MG63 (cell line): ENCODE measurements around the gene BIVM. TPM values are rescaled to one million over a fixed set of nuclear protein-coding genes. Genes with fewer than 3 reads are reported as not detected.
"Not testable (repeated sequence)": the region's sequence is repeated elsewhere in the genome, so short reads cannot be mapped to it uniquely, and the experiment has no call there.

Source experiments
- DNase-seq: peaks from one replicate; pipeline ENCODE4 v3.0.0-alpha.2; 2020
- H3K27me3 ChIP-seq: fragments of 250-450 bp; sonication (Bioruptor Pico); 2 replicates; pipeline ENCODE4 v1.5.1; 2020; ENCODE audit warnings: mild to moderate bottlenecking, moderate library complexity
- H3K36me3 ChIP-seq: fragments of 250-450 bp; sonication (Bioruptor Pico); 2 replicates; pipeline ENCODE4 v1.5.1; 2020; ENCODE audit warnings: mild to moderate bottlenecking, moderate library complexity
- H3K4me3 ChIP-seq: fragments of 250-450 bp; sonication (Bioruptor Pico); 2 replicates; pipeline ENCODE4 v1.5.1; 2020; ENCODE audit warnings: mild to moderate bottlenecking, moderate library complexity
- H3K9me3 ChIP-seq: fragments of 250-450 bp; sonication (Bioruptor Pico); 2 replicates; pipeline ENCODE4 v1.5.1; 2020; ENCODE audit warnings: mild to moderate bottlenecking, moderate library complexity
- total RNA-seq: library from RNA; depleted of rRNA; stranded (reverse); fragments of >200 nt; shearing (Covaris generic); gene quantifications from 2 replicates; pipeline ENCODE4 v1.2.3, GENCODE V29; 2014; ENCODE audit warnings: low replicate concordance

BIVM gene
- total RNA-seq, 1 experiment from 2014 or later: 12.8 TPM

GRCh38 chr13:102777736-102778135, 21.2 kb upstream of the BIVM start:
- Histone ChIP-seq H3K4me3 (no peak overlapping the region), H3K9me3 (no peaks in the 10 kb centered on the region), H3K27me3 (no peaks in the 10 kb centered on the region), H3K36me3 (no peaks in the 10 kb centered on the region; the same call in 1 of the 2 replicates)
- DNase-seq: no peak

GRCh38 chr13:102779436-102780159, 19.3 kb upstream of the BIVM start:
- H3K27me3 ChIP-seq: no peaks in the 10 kb centered on the region
- H3K4me3 ChIP-seq: no peak overlapping the region
- DNase-seq: no peak
- H3K9me3 ChIP-seq: no peaks in the 10 kb centered on the region
- H3K36me3 ChIP-seq: no peaks in the 10 kb centered on the region; the same call in 1 of the 2 replicates

GRCh38 chr13:102780656-102781055, 18.3 kb upstream of the BIVM start:
- H3K27me3 ChIP-seq, DNase-seq, H3K36me3 ChIP-seq, H3K9me3 ChIP-seq, H3K4me3 ChIP-seq: not testable (repeated sequence)

- no peak for DNase-seq
- no peaks in the 10 kb centered on the region for H3K9me3 ChIP-seq
- H3K4me3 ChIP-seq: no peak overlapping the region
- peaks cover 4% of the 10 kb centered on the region; the same call in 1 of the 2 replicates for H3K36me3 ChIP-seq
- no peaks in the 10 kb centered on the region for H3K27me3 ChIP-seq
Measured at GRCh38 chr13:102781591-102781990, 17.3 kb upstream of the BIVM start.

- Histone ChIP-seq H3K27me3 (no peaks in the 10 kb centered on the region), H3K4me3 (no peak overlapping the region), H3K36me3 (peaks cover 4% of the 10 kb centered on the region; the same call in 1 of the 2 replicates), H3K9me3 (no peaks in the 10 kb centered on the region)
- DNase-seq: no peak
Measured at GRCh38 chr13:102784483-102784882, 14.4 kb upstream of the BIVM start.

- Histone ChIP-seq H3K4me3 (no peak overlapping the region), H3K27me3 (no peaks in the 10 kb centered on the region), H3K9me3 (no peaks in the 10 kb centered on the region), H3K36me3 (peaks cover 8% of the 10 kb centered on the region; the same call in 1 of the 2 replicates)
- DNase-seq: no peak
Measured at GRCh38 chr13:102788683-102789082, 10.2 kb upstream of the BIVM start.

GRCh38 chr13:102792396-102792795, 6.5 kb upstream of the BIVM start:
- no peaks in the 10 kb centered on the region for H3K9me3 ChIP-seq
- no peak overlapping the region for H3K4me3 ChIP-seq
- no peaks in the 10 kb centered on the region for H3K27me3 ChIP-seq
- H3K36me3 ChIP-seq: peaks cover 3% of the 10 kb centered on the region; the same call in 1 of the 2 replicates
- no peak for DNase-seq

GRCh38 chr13:102793611-102794355, 5.1 kb upstream of the BIVM start:
- DNase-seq: no peak
- Histone ChIP-seq H3K36me3 (peaks cover 3% of the 10 kb centered on the region; the same call in 1 of the 2 replicates), H3K9me3 (no peaks in the 10 kb centered on the region), H3K27me3 (no peaks in the 10 kb centered on the region), H3K4me3 (no peak overlapping the region)

- H3K9me3 ChIP-seq: no peaks in the 10 kb centered on the region
- no peaks in the 10 kb centered on the region for H3K27me3 ChIP-seq
- peak overlapping the region; percentile 77 for H3K4me3 ChIP-seq
- peaks cover 4% of the 10 kb centered on the region for H3K36me3 ChIP-seq
- DNase-seq: peak; percentile 54
Measured at GRCh38 chr13:102799426-102800144, 666 bp downstream of the BIVM start.

GRCh38 chr13:102800145-102801041, 1.5 kb downstream of the BIVM start:
- no peaks in the 10 kb centered on the region for H3K27me3 ChIP-seq
- peaks cover 8% of the 10 kb centered on the region for H3K36me3 ChIP-seq
- peak overlapping the region; percentile 77 for H3K4me3 ChIP-seq
- peak; percentile 84 for DNase-seq
- no peaks in the 10 kb centered on the region for H3K9me3 ChIP-seq

- Histone ChIP-seq H3K27me3 (no peaks in the 10 kb centered on the region), H3K36me3 (peaks cover 45% of the 10 kb centered on the region), H3K4me3 (no peak overlapping the region), H3K9me3 (peaks cover 17% of the 10 kb centered on the region)
- DNase-seq: no peak
Measured at GRCh38 chr13:102805680-102806079, 6.8 kb downstream of the BIVM start.

GRCh38 chr13:102807699-102808098, 8.8 kb downstream of the BIVM start:
- peaks cover 24% of the 10 kb centered on the region for H3K9me3 ChIP-seq
- DNase-seq: no peak
- H3K4me3 ChIP-seq: no peak overlapping the region
- H3K27me3 ChIP-seq: no peaks in the 10 kb centered on the region
- H3K36me3 ChIP-seq: peaks cover 62% of the 10 kb centered on the region

- Histone ChIP-seq H3K27me3 (no peaks in the 10 kb centered on the region), H3K36me3 (peaks cover 64% of the 10 kb centered on the region), H3K4me3 (no peak overlapping the region), H3K9me3 (peaks cover 24% of the 10 kb centered on the region)
- no peak for DNase-seq
Measured at GRCh38 chr13:102812611-102813287, 13.8 kb downstream of the BIVM start.

- Histone ChIP-seq H3K9me3 (peaks cover 17% of the 10 kb centered on the region), H3K36me3 (peaks cover 62% of the 10 kb centered on the region), H3K4me3 (no peak overlapping the region), H3K27me3 (no peaks in the 10 kb centered on the region)
- DNase-seq: no peak
Measured at GRCh38 chr13:102814025-102814607, 15.2 kb downstream of the BIVM start.

- no peak overlapping the region for H3K4me3 ChIP-seq
- H3K9me3 ChIP-seq: peaks cover 13% of the 10 kb centered on the region
- peaks cover 62% of the 10 kb centered on the region for H3K36me3 ChIP-seq
- no peak for DNase-seq
- no peaks in the 10 kb centered on the region for H3K27me3 ChIP-seq
Measured at GRCh38 chr13:102814793-102815192, 15.9 kb downstream of the BIVM start.
